ENCODE results near the gene MTHFR. TPM values are rescaled to one million over a fixed set of nuclear protein-coding genes. Genes with fewer than 3 reads are reported as not detected.
"Not testable (repeated sequence)": the region's sequence is repeated elsewhere in the genome, so short reads cannot be mapped to it uniquely, and the experiment has no call there.

Gene MTHFR
- total RNA-seq, 1 donor from 2014 or later, result 18.1 TPM

DNA sequence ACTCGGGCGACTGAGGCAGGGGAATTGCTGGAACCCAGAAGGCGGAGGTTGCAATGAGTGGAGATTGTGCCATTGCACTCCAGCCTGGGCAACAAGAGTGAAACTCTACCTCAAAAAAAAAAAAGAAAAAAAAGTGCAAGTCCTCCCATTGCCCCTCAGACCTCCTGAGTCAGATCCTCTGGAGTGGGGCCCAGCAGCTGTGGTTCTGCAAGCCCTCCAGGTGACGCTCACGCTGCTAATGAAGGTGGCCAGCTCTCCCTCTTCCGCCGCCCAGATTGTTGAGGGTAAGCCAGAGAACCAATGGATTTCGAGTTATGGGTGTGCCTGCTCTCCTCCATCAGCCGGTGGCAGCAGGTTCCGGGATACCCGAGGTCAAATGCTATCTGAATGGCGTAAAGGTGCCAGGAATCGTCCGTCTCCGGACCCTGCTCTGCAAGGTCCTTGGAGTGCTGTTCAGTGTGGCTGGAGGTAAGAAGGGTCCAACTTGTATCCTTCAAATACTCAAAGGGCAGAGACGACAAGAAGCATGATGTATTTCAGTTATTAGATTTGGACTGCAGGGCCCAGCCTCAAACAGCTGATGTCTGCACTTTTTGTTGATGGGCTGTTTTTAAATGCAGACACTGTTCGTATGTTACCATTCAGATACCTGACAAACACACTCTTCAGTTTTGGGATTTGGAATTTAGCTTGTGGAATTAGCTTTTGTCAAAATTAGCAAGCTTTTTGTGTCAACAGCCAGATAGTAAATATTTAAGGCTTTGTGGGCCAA, 17.8 kb upstream of the MTHFR start:
- Mint-ChIP-seq H3K27me3 (ENCODE audit: insufficient read depth) (no peaks in the 10 kb centered on the region), H3K9me3 (no peaks in the 10 kb centered on the region), H3K36me3 (ENCODE audit: low read depth) (peaks cover 26% of the 10 kb centered on the region), H3K4me1 (ENCODE audit: low read depth) (no peaks in the 10 kb centered on the region), H3K27ac (no peak overlapping the region), H3K4me3 (no peak overlapping the region)
- no peak for DNase-seq (ENCODE audit: low spot score)
- intact Hi-C loops (cut with micrococcal nuclease), result no loop called here

DNA sequence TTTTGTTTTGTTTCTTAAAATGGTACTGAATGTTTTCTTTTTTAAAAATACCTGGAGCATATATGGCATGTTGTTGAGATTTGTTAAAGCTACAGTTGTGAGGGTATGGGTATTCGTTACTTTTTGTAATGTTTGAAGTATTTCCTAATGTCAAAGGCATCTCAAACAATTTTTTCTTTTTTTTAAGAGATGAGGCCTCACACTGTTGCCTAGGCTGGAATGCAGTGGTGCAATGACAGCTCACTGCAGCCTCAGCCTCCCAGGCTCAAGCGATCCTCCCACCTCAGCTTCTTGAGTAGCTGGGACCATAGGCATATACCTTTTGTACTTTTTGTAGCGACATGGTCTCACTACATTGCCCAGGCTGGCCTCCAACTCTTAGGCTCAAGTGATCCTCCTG, 16.3 kb upstream of the MTHFR start:
- no peak overlapping the region for H3K4me3 Mint-ChIP-seq
- no peaks in the 10 kb centered on the region for H3K9me3 Mint-ChIP-seq
- no peak overlapping the region for H3K27ac Mint-ChIP-seq
- H3K4me1 Mint-ChIP-seq (ENCODE audit: low read depth), result no peaks in the 10 kb centered on the region
- intact Hi-C loops (cut with micrococcal nuclease), result no loop called here
- no peak for DNase-seq (ENCODE audit: low spot score)
- peaks cover 26% of the 10 kb centered on the region for H3K36me3 Mint-ChIP-seq (ENCODE audit: low read depth)
- H3K27me3 Mint-ChIP-seq (ENCODE audit: insufficient read depth), result no peaks in the 10 kb centered on the region

DNA sequence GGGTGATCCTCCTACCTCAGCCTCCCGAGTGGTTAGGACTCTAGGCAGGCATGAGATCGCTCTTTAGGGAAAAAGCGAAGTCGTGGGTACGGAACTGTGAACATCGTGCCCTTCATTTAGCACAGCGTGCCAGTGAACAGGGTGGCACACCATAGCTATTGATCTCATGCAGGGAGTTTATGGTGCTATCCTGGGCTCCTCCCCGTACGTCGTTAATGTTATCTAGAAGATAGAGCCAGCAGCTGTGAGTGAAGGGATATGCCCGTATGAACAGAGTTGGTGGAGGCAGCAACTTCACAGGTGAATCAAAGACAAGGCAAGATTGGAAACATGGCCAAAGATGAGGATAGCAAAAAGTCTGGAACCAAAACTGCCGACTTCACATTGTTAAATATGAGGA, 11.4 kb upstream of the MTHFR start:
- intact Hi-C loops (cut with micrococcal nuclease), result no loop called here
- no peaks in the 10 kb centered on the region for H3K4me1 Mint-ChIP-seq (ENCODE audit: low read depth)
- H3K27ac Mint-ChIP-seq, result no peak overlapping the region
- H3K36me3 Mint-ChIP-seq (ENCODE audit: low read depth), result peaks cover 26% of the 10 kb centered on the region
- H3K9me3 Mint-ChIP-seq, result no peaks in the 10 kb centered on the region
- H3K27me3 Mint-ChIP-seq (ENCODE audit: insufficient read depth), result no peaks in the 10 kb centered on the region
- DNase-seq (ENCODE audit: low spot score), result no peak
- H3K4me3 Mint-ChIP-seq, result no peak overlapping the region

DNA sequence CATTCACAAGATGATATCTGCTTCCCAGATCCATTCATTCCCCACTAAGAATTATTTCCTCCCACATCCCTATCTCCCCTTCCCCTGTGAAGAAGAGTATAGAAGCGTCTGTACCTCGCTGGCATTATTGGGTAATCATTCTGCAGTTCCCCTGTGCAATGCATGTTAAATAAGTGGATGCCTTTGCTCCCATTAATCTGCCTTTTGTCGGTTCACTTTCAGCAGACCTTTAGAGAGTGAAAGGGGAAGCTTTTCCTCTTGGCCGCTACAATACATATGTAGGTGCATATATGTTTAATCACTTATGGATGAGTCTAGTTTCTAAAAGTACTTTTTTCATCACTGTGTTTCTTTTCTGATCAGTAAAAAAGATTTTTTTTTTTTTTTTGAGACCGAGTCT, 7.3 kb upstream of the MTHFR start:
- peaks cover 28% of the 10 kb centered on the region for H3K36me3 Mint-ChIP-seq (ENCODE audit: low read depth)
- DNase-seq (ENCODE audit: low spot score), result no peak
- H3K27me3 Mint-ChIP-seq (ENCODE audit: insufficient read depth), result no peaks in the 10 kb centered on the region
- intact Hi-C loops (cut with micrococcal nuclease), result no loop called here
- H3K4me1 Mint-ChIP-seq (ENCODE audit: low read depth), result peaks cover 12% of the 10 kb centered on the region
- H3K27ac Mint-ChIP-seq, result no peak overlapping the region
- H3K4me3 Mint-ChIP-seq, result no peak overlapping the region
- no peaks in the 10 kb centered on the region for H3K9me3 Mint-ChIP-seq

DNA sequence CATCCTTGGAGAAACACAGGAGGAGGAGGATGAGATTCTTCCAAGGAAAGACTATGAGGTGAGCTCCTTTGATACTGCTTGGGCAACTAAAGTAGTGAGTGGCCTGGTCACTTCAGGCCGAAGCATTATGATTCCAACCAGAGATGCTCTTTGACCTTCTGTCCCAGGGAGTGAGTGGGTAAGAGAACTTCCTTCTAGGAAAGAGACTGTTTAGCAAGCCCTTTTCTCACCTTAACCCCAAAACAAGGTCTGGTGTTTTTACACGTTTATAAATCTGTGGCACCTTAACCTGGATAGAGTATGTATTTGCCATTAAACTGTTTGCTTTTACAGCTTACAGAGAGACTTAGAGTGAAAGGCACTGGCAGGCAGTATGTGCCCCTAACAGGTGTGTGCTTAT, 1.4 kb upstream of the MTHFR start:
- no peak for DNase-seq (ENCODE audit: low spot score)
- H3K4me3 Mint-ChIP-seq, result peak overlapping the region; percentile 99
- peaks cover 62% of the 10 kb centered on the region for H3K4me1 Mint-ChIP-seq (ENCODE audit: low read depth)
- no peaks in the 10 kb centered on the region for H3K9me3 Mint-ChIP-seq
- intact Hi-C loops (cut with micrococcal nuclease), result loop anchor here (2.0 to 10.0 kb wide), 6 partner anchors 155 to 810 kb away; partner anchors contain the start of genes DHRS3, FBXO2, FBXO44 and MTOR
- H3K27me3 Mint-ChIP-seq (ENCODE audit: insufficient read depth), result peaks cover 2% of the 10 kb centered on the region
- no peak overlapping the region for H3K27ac Mint-ChIP-seq
- peaks cover 22% of the 10 kb centered on the region for H3K36me3 Mint-ChIP-seq (ENCODE audit: low read depth)

DNA sequence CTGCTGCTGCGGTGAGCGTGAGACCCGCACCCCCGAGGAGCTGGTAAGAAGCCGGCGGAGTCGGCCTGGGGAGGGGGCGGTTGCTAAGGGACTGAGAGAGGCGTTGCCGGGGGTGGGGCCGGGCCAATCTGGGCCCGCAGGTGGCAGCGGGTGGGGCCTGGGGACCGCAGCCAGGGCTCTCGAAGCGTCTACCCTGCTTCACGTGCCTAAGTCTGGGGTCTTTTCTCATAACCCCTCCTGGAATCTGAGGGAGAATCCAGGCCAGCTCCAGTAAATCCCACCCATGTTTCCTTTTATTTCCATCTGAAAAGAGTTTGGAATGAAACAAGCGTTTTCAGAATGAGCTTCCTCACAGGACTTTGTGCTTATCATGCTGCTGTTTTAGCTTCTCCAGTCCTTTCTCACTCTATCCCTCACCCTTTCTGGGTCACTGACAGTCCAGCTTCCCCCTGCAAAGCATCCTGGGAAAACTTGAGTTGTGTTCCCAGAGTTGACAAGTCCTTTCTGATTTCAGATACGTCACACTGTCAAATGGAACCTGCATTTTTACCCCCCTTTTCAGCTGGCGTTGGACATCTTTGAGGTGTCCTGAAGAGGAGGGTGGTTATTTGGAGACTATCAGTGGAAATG, 658 bp upstream of the MTHFR start:
- H3K4me1 Mint-ChIP-seq (ENCODE audit: low read depth), result peaks cover 66% of the 10 kb centered on the region
- intact Hi-C loops (cut with micrococcal nuclease), result loop anchor here (1.0 to 10.0 kb wide), 10 partner anchors 44 to 811 kb away; partner anchors contain the start of genes AGTRAP, C1orf167, DHRS3 and FBXO2
- H3K27me3 Mint-ChIP-seq (ENCODE audit: insufficient read depth), result peaks cover 2% of the 10 kb centered on the region
- H3K36me3 Mint-ChIP-seq (ENCODE audit: low read depth), result peaks cover 18% of the 10 kb centered on the region
- no peaks in the 10 kb centered on the region for H3K9me3 Mint-ChIP-seq
- peak; percentile 5 for DNase-seq (ENCODE audit: low spot score)
- H3K27ac Mint-ChIP-seq, result peak overlapping the region; percentile 98
- peak overlapping the region; percentile 99 for H3K4me3 Mint-ChIP-seq

DNA sequence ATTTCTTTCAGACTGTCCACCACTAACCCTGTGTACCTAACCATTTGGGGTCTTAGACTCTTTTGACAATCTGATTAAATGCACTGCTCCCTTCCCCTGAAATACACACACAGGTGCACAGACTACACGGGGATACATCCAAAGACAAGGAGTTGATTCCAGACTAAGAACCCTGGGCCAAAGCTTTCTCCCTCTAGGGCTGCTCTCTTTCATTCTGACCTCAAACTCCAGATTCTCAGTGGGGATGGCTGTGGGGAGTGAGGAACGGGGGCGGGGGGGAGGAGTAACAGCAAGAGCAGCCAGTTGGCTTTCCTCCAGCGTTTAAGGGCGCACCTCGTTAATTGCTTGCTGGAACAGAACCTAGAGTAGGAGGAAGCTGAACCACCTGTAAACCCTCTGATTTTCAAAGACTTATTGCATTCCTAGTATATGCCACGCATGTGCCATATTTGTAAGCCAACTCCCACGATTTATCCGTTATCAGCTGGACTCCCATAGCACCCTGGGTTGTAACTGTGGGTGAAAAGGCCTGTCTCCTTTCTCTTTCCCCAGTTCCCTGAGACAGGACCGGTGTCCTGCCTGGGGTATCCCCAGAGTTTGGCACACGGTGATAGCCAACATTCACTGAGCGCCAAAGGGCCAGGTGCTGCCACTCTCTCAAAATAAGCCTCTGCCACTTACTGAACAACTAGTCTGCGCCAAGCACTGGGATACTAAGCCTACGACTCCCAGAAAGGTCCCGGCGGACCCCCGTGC, 920 bp downstream of the MTHFR start:
- DNase-seq (ENCODE audit: low spot score), result no peak
- H3K4me3 Mint-ChIP-seq, result peak overlapping the region; percentile 99
- intact Hi-C loops (cut with micrococcal nuclease), result loop anchor here (1.0 to 10.0 kb wide), 8 partner anchors 20 to 812 kb away; partner anchors contain the start of genes DHRS3, FBXO2, FBXO44 and KIAA2013
- no peaks in the 10 kb centered on the region for H3K9me3 Mint-ChIP-seq
- peaks cover 28% of the 10 kb centered on the region for H3K36me3 Mint-ChIP-seq (ENCODE audit: low read depth)
- H3K27ac Mint-ChIP-seq, result peak overlapping the region; percentile 72
- peaks cover 2% of the 10 kb centered on the region for H3K27me3 Mint-ChIP-seq (ENCODE audit: insufficient read depth)
- peaks cover 66% of the 10 kb centered on the region for H3K4me1 Mint-ChIP-seq (ENCODE audit: low read depth)

DNA sequence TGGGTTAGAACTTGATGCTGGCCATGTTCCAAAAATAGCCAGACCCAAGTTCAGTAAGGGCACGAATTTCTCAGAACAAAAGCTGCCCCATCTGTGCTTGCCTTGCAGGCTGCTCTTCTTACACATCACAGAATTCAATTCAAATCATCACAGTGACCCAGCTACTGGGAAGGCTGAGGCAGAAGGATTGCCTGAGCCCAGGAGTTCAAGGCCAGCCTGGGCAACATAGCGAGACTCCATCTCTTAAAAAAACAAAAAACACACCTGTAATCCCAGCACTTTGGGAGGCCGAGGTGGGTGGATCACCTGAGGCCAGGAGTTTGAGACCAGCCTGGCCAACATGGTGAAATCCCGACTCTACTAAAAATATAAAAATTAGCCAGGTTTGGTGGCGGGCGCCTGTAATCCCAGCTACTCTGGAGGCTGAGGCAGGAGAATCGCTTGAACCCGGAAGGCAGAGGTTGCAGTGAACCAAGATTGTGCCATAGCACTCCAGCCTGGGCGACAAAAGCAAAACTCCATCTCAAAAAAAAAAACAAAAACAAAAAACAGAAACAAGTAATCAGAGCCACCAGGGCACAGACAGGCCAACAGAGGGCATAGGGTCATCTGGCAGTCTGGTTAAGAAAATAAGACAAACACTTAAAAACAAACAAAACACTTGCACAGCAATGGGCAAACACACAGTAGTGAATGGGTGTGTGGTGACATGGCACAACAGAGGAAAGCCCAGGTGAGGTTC, 1.7 kb downstream of the MTHFR start:
- DNase-seq (ENCODE audit: low spot score); H3K27me3 Mint-ChIP-seq (ENCODE audit: insufficient read depth); H3K9me3 Mint-ChIP-seq: not testable (repeated sequence)
- intact Hi-C loops (cut with micrococcal nuclease), result loop anchor here (2.0 to 10.0 kb wide), 2 partner anchors 361 to 531 kb away; partner anchors contain the start of genes TNFRSF1B and UBIAD1
- H3K27ac Mint-ChIP-seq, result peak overlapping the region; percentile 72
- peak overlapping the region; percentile 99 for H3K4me3 Mint-ChIP-seq
- H3K36me3 Mint-ChIP-seq (ENCODE audit: low read depth), result peaks cover 26% of the 10 kb centered on the region
- peaks cover 62% of the 10 kb centered on the region for H3K4me1 Mint-ChIP-seq (ENCODE audit: low read depth)

DNA sequence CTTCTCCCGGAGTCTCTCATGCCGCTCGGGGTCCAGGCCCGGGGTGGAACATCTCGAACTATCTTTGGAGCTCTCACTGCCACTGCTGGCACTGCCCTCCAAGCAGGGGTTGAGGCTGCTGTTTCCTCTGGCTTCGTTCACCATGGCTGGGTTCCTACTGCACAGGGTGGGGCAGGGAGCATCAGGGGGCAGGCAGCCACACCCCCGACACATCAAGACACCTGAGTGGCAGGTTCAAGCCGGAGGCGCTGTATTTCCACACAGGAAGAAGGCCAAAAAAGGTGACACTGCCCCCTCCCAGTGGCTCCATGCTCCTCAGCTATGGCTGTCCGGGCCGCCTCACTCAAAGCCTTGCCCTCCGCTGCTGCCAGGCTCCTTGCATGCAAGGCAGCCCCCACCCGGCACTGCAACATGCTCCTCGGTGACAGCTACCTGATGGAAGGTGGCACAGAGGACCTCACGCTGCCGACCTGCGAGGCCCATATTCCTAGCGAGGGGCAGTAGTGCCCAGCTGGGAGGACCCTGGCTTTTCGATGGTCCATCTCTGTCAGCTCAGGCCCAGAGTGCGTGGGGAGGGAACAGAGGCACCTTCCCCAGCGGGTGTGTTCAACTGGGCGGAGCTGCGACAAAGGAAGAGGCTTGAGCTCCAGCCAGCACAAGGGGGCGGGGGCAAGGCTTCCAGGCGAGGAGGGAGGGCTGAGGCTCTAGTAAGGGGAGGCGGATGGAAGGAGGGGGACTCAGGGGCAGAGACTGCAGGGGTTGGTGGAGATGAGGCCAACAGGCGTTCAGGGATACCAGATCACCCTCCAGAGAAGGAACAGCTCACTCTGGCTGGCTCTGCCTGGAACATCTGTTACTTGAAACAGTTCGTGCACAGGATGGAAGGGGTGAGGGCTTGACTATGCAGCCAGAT, 2.5 kb downstream of the MTHFR start:
- Mint-ChIP-seq H3K4me3 (peak overlapping the region; percentile 99), H3K4me1 (ENCODE audit: low read depth) (peaks cover 56% of the 10 kb centered on the region), H3K9me3 (no peaks in the 10 kb centered on the region), H3K36me3 (ENCODE audit: low read depth) (peaks cover 23% of the 10 kb centered on the region), H3K27ac (peak overlapping the region; percentile 87), H3K27me3 (ENCODE audit: insufficient read depth) (peaks cover 2% of the 10 kb centered on the region)
- peak; percentile 82 for DNase-seq (ENCODE audit: low spot score)
- intact Hi-C loops (cut with micrococcal nuclease), result loop anchor here (2.0 to 10.0 kb wide), 2 partner anchors 362 to 530 kb away; partner anchors contain the start of genes TNFRSF1B and UBIAD1

DNA sequence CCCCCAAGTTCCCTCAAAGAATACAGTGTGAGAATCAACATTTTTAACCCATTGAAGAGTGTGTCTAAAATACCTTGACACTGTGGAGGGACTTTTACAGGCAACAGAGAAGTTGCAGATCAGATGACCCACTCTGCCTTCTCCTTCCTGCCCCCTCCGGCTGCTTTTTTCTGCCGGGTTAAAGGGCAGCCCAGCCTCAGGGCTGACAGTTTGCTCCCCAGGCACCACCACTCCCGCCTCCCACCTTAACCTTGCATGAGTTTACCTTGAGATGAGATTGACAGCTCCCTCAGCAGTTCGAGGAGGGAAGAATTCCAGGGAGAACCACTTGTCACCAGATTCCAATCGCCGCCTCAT, 3.2 kb downstream of the MTHFR start:
- peaks cover 20% of the 10 kb centered on the region for H3K36me3 Mint-ChIP-seq (ENCODE audit: low read depth)
- H3K4me1 Mint-ChIP-seq (ENCODE audit: low read depth), result peaks cover 50% of the 10 kb centered on the region
- peak; percentile 9 for DNase-seq (ENCODE audit: low spot score)
- no peaks in the 10 kb centered on the region for H3K9me3 Mint-ChIP-seq
- peaks cover 2% of the 10 kb centered on the region for H3K27me3 Mint-ChIP-seq (ENCODE audit: insufficient read depth)
- intact Hi-C loops (cut with micrococcal nuclease), result loop anchor here (2.0 to 10.0 kb wide), 2 partner anchors 362 to 530 kb away; partner anchors contain the start of genes TNFRSF1B and UBIAD1
- peak overlapping the region; percentile 99 for H3K4me3 Mint-ChIP-seq
- H3K27ac Mint-ChIP-seq, result peak overlapping the region; percentile 68

DNA sequence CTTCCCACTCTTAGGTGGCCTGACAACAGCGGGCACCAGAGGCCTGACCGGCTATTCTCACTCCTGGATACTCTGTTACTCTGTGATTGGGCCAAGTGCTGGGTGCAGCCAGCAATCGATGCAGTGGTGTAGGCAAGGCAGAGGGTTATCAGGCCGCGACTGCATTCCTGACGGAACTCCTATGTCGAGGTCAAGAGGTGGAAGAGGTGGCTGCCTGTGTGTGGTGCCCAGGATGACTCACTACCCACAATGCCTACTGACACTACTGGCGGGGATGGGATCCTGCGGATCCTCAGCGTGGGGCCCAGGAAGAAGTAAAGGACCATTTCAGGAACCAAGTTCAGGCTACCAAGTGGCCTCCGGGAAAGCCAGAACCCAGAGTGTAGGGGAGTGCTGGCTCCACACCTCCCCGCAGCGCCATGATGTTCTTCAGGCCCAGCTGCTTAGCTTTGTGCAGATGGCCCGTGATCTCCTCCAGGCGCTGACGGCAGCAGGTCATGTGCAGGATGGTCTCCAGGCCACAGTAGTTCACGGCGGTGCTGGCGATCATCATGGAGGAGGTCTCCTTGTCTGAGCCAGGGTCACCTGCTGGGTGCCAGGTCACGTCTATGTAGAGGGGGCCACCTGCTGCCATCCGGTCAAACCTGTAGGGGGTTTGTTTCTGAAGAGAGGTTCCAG, 4.9 kb downstream of the MTHFR start:
- Mint-ChIP-seq H3K27ac (no peak overlapping the region), H3K4me3 (no peak overlapping the region), H3K36me3 (ENCODE audit: low read depth) (peaks cover 18% of the 10 kb centered on the region), H3K9me3 (no peaks in the 10 kb centered on the region), H3K4me1 (ENCODE audit: low read depth) (peaks cover 34% of the 10 kb centered on the region), H3K27me3 (ENCODE audit: insufficient read depth) (peaks cover under 1% of the 10 kb centered on the region)
- intact Hi-C loops (cut with micrococcal nuclease), result loop anchor here (10.0 kb wide), 1 partner anchor 364 kb away; the partner anchor contains the start of gene TNFRSF1B
- no peak for DNase-seq (ENCODE audit: low spot score)

All from activated T-helper 1 cell treated with anti-CD3 and anti-CD28 coated beads, Interleukin-12 subunit alpha, Interleukin-12 subunit beta, Interleukin-2, Interleukin-4 antibody, amounts not matched to agents 30 ng/mL and 10 ng/mL and 1 ng/mL, durations not matched to agents 14 hours and 24 hours and 36 hours (primary cell).